Stomach (tissue), 4 donors: ENCODE results near the gene MCCD1.

Experiments used
- EP300 ChIP-seq: sonication (generic); formaldehyde crosslinking; IDR thresholded peaks from one replicate; pipeline ENCODE4 v1.6.1; 2017; ENCODE audit warnings: antibody characterized with exemption
- POLR2A ChIP-seq, 4 donors: fragments of 450-650 bp; IDR thresholded peaks; one replicate each; pipeline ENCODE4 v1.6.1; 2016; ENCODE audit warnings: antibody characterized with exemption in 4 of 4, control low read depth in 2 of 4, mild to moderate bottlenecking in 1 of 4, moderate library complexity in 1 of 4
- POLR2AphosphoS5 ChIP-seq, 3 donors: sonication (generic); formaldehyde crosslinking; IDR thresholded peaks; one replicate each; pipeline ENCODE4 v1.6.1; 2016; ENCODE audit warnings: antibody characterized with exemption in 3 of 3
- TF ChIP-seq, protein P1 (sequence below), 7 experiments: fragments of 450-650 bp in 4 of 7; fragments of 200-600 bp in 3 of 7; sonication (generic) in 3 of 7; IDR thresholded peaks; one replicate each; pipeline ENCODE4 v1.5.1; 2016 to 2019; ENCODE audit warnings: antibody characterized with exemption in 7 of 7, control low read depth in 2 of 7, mild to moderate bottlenecking in 1 of 7

DNA sequence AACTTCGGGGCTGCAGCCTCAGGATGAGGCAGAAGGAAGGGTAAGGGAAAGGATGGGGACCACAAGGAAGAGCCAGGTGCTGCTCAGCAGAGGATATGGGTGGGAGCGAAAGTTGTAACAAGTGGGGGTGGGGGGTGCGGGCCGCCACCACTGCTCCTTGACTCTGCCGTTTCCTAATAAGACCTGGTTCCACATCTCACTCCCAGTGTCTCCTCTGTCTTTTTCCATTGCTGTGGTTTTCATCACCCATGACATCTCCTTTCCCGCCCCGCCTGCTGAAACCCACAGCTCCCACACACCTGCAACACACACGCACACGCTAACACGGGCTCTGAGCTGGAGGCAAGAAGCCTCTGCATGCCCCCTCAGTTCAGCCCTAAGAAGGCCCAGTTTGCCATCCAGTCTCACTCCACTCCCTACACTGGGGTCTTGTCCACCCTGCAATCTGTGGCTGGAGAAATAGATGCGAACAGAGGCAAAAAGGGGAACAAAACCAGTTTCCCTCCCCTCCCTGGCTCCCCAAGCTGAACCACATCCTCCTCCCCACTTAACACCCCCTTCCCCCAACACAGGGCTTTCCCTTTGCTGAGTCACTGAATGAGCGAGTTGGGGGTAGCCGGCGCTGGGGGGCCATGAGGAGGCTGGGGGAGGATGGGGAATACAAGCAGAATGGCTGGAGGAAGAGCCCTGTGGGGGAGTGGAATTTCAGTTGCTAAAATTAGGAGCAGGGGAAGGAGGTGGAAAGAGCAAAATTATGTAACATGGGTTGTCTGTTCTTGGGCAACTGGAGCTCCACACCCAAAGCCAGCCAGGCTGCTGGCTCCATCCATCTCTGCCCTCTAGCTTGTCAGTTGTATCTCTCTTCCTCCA is 30.1 kb downstream of the MCCD1 start:
- TF ChIP-seq, protein P1, sequence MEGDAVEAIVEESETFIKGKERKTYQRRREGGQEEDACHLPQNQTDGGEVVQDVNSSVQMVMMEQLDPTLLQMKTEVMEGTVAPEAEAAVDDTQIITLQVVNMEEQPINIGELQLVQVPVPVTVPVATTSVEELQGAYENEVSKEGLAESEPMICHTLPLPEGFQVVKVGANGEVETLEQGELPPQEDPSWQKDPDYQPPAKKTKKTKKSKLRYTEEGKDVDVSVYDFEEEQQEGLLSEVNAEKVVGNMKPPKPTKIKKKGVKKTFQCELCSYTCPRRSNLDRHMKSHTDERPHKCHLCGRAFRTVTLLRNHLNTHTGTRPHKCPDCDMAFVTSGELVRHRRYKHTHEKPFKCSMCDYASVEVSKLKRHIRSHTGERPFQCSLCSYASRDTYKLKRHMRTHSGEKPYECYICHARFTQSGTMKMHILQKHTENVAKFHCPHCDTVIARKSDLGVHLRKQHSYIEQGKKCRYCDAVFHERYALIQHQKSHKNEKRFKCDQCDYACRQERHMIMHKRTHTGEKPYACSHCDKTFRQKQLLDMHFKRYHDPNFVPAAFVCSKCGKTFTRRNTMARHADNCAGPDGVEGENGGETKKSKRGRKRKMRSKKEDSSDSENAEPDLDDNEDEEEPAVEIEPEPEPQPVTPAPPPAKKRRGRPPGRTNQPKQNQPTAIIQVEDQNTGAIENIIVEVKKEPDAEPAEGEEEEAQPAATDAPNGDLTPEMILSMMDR (IDR thresholded peaks at IDR 0.05): no peak
- no peak for TF ChIP-seq POLR2A (IDR thresholded peaks at IDR 0.05)
- no peak for TF ChIP-seq POLR2AphosphoS5 (IDR thresholded peaks at IDR 0.05)
- TF ChIP-seq EP300: no peak
